HG03558 (cell line): Measurements from ENCODE around the gene GEMIN4.
"Not testable (repeated sequence)": the region's sequence is repeated elsewhere in the genome, so short reads cannot be mapped to it uniquely, and the experiment has no call there.

Experiments
- ATAC-seq: cut with Tn5 transposase; IDR thresholded peaks from one replicate; pipeline ENCODE4 v1.9.1; 2021; ENCODE audit warnings: moderate number of reproducible peaks; ENCODE audit not compliant: unreplicated experiment; ENCODE audit errors: extremely low read depth

GEMIN4 gene

GRCh38 chr17:752002-752619 lies at the start of gene GEMIN4:
Gene GEMIN4 (minus strand): TSS chr17:752264. CDS start chr17:752142, 122 bp downstream.
- peak; percentile 67 for ATAC-seq

- ATAC-seq = no peak
Observed at GRCh38 chr17:801660-802059, 49.6 kb upstream of the GEMIN4 start.

- ATAC-seq = no peak
Observed at GRCh38 chr17:800446-801242, 48.6 kb upstream of the GEMIN4 start.

GRCh38 chr17:799261-799660 lies 47.2 kb upstream of the GEMIN4 start:
- ATAC-seq = no peak

- ATAC-seq = no peak
Observed at GRCh38 chr17:798246-798645, 46.2 kb upstream of the GEMIN4 start.

- ATAC-seq = no peak
Observed at GRCh38 chr17:797236-797840, 45.3 kb upstream of the GEMIN4 start.

- ATAC-seq = no peak
Observed at GRCh38 chr17:796609-797008, 44.5 kb upstream of the GEMIN4 start.

- ATAC-seq = no peak
Observed at GRCh38 chr17:795721-796120, 43.7 kb upstream of the GEMIN4 start.

GRCh38 chr17:795276-795675 lies 43.2 kb upstream of the GEMIN4 start:
- no peak for ATAC-seq

- ATAC-seq = no peak
Observed at GRCh38 chr17:794876-795275, 42.8 kb upstream of the GEMIN4 start.

- ATAC-seq = no peak
Observed at GRCh38 chr17:792277-792676, 40.2 kb upstream of the GEMIN4 start.

GRCh38 chr17:791829-792228 lies 39.8 kb upstream of the GEMIN4 start:
- ATAC-seq = no peak

- ATAC-seq = not testable (repeated sequence)
Observed at GRCh38 chr17:790874-791247, 38.8 kb upstream of the GEMIN4 start.

- not testable (repeated sequence) for ATAC-seq
Observed at GRCh38 chr17:789931-790873, 38.1 kb upstream of the GEMIN4 start.

- no peak for ATAC-seq
Observed at GRCh38 chr17:789160-789840, 37.2 kb upstream of the GEMIN4 start.

- no peak for ATAC-seq
Observed at GRCh38 chr17:788551-788950, 36.5 kb upstream of the GEMIN4 start.

GRCh38 chr17:787641-788221 lies 35.7 kb upstream of the GEMIN4 start:
- no peak for ATAC-seq

- ATAC-seq = not testable (repeated sequence)
Observed at GRCh38 chr17:785901-786300, 33.8 kb upstream of the GEMIN4 start.

- no peak for ATAC-seq
Observed at GRCh38 chr17:784143-784542, 32.1 kb upstream of the GEMIN4 start.
